Measurements from ENCODE around the gene FOXP4. TPM values are rescaled to one million over a fixed set of nuclear protein-coding genes. Genes with fewer than 3 reads are reported as not detected.

The FOXP4 gene
- 9.6 and 9.7 TPM in 2 replicates for total RNA-seq

- H3K36me3 Mint-ChIP-seq (ENCODE audit: low read depth), result no peaks in the 10 kb centered on the region
- H3K27me3 Mint-ChIP-seq (ENCODE audit: low read depth), result peaks cover 72% of the 10 kb centered on the region
- H3K4me1 Mint-ChIP-seq (ENCODE audit: low read depth), result peaks cover 22% of the 10 kb centered on the region
Observed at GRCh38 chr6:41545703-41546474, at the start of gene FOXP4. Gene FOXP4 (plus strand): TSS chr6:41546381. CDS start chr6:41565761, 19,380 bp downstream.

GRCh38 chr6:41497573-41497972 is 48.6 kb upstream of the FOXP4 start:
- H3K4me1 Mint-ChIP-seq (ENCODE audit: low read depth), result no peaks in the 10 kb centered on the region
- intact Hi-C loops (cut with micrococcal nuclease), result no loop called here
- no peak overlapping the region for H3K27ac Mint-ChIP-seq
- no peak for DNase-seq (ENCODE audit: low spot score)
- peaks cover 49% of the 10 kb centered on the region for H3K27me3 Mint-ChIP-seq (ENCODE audit: low read depth)
- H3K36me3 Mint-ChIP-seq (ENCODE audit: low read depth), result no peaks in the 10 kb centered on the region
- no peak overlapping the region for H3K4me3 Mint-ChIP-seq (ENCODE audit: low read depth)
- no peaks in the 10 kb centered on the region for H3K9me3 Mint-ChIP-seq

More at GRCh38 chr6:41545703-41546474, at the start of gene FOXP4:
- intact Hi-C loops (cut with micrococcal nuclease), result loop anchor here (1.0 to 5.0 kb wide), 3 partner anchors 14 to 119 kb away; no protein-coding TSS in a partner anchor
- H3K9me3 Mint-ChIP-seq, result no peaks in the 10 kb centered on the region
- peak within 1 kb of the TSS; percentile 50 for H3K27ac Mint-ChIP-seq
- DNase-seq (ENCODE audit: low spot score), result peak; percentile 77
- peak within 1 kb of the TSS; percentile 86 for H3K4me3 Mint-ChIP-seq (ENCODE audit: low read depth)

GRCh38 chr6:41497994-41498393 is 48.2 kb upstream of the FOXP4 start:
- H3K4me1 Mint-ChIP-seq (ENCODE audit: low read depth), result no peaks in the 10 kb centered on the region
- intact Hi-C loops (cut with micrococcal nuclease), result no loop called here
- DNase-seq (ENCODE audit: low spot score), result no peak
- no peaks in the 10 kb centered on the region for H3K36me3 Mint-ChIP-seq (ENCODE audit: low read depth)
- H3K27me3 Mint-ChIP-seq (ENCODE audit: low read depth), result peaks cover 50% of the 10 kb centered on the region
- no peak overlapping the region for H3K27ac Mint-ChIP-seq
- no peaks in the 10 kb centered on the region for H3K9me3 Mint-ChIP-seq
- H3K4me3 Mint-ChIP-seq (ENCODE audit: low read depth), result no peak overlapping the region

GRCh38 chr6:41498968-41499599 is 47.1 kb upstream of the FOXP4 start:
- H3K27me3 Mint-ChIP-seq (ENCODE audit: low read depth), result peaks cover 50% of the 10 kb centered on the region
- DNase-seq (ENCODE audit: low spot score), result no peak
- no peaks in the 10 kb centered on the region for H3K36me3 Mint-ChIP-seq (ENCODE audit: low read depth)
- H3K9me3 Mint-ChIP-seq, result no peaks in the 10 kb centered on the region
- no peaks in the 10 kb centered on the region for H3K4me1 Mint-ChIP-seq (ENCODE audit: low read depth)
- intact Hi-C loops (cut with micrococcal nuclease), result no loop called here
- H3K4me3 Mint-ChIP-seq (ENCODE audit: low read depth), result no peak overlapping the region
- H3K27ac Mint-ChIP-seq, result no peak overlapping the region

GRCh38 chr6:41500561-41500960 is 45.6 kb upstream of the FOXP4 start:
- no peaks in the 10 kb centered on the region for H3K9me3 Mint-ChIP-seq
- intact Hi-C loops (cut with micrococcal nuclease), result loop anchor here (5.0 kb wide), 1 partner anchor 133 kb away; no protein-coding TSS in a partner anchor
- no peak for DNase-seq (ENCODE audit: low spot score)
- no peak overlapping the region for H3K4me3 Mint-ChIP-seq (ENCODE audit: low read depth)
- H3K27me3 Mint-ChIP-seq (ENCODE audit: low read depth), result peaks cover 58% of the 10 kb centered on the region
- peaks cover 2% of the 10 kb centered on the region for H3K4me1 Mint-ChIP-seq (ENCODE audit: low read depth)
- no peak overlapping the region for H3K27ac Mint-ChIP-seq
- no peaks in the 10 kb centered on the region for H3K36me3 Mint-ChIP-seq (ENCODE audit: low read depth)

GRCh38 chr6:41502566-41502916 is 43.6 kb upstream of the FOXP4 start:
- intact Hi-C loops (cut with micrococcal nuclease), result loop anchor here (5.0 kb wide), 1 partner anchor 135 kb away; no protein-coding TSS in a partner anchor
- DNase-seq (ENCODE audit: low spot score), result no peak
- H3K27ac Mint-ChIP-seq, result no peak overlapping the region
- H3K9me3 Mint-ChIP-seq, result no peaks in the 10 kb centered on the region
- no peaks in the 10 kb centered on the region for H3K36me3 Mint-ChIP-seq (ENCODE audit: low read depth)
- H3K4me1 Mint-ChIP-seq (ENCODE audit: low read depth), result peaks cover 2% of the 10 kb centered on the region
- no peak overlapping the region for H3K4me3 Mint-ChIP-seq (ENCODE audit: low read depth)
- peaks cover 62% of the 10 kb centered on the region for H3K27me3 Mint-ChIP-seq (ENCODE audit: low read depth)

- Mint-ChIP-seq H3K9me3 (no peaks in the 10 kb centered on the region), H3K27me3 (ENCODE audit: low read depth) (peaks cover 63% of the 10 kb centered on the region), H3K27ac (no peak overlapping the region), H3K4me1 (ENCODE audit: low read depth) (peaks cover 2% of the 10 kb centered on the region), H3K36me3 (ENCODE audit: low read depth) (no peaks in the 10 kb centered on the region), H3K4me3 (ENCODE audit: low read depth) (no peak overlapping the region)
- no peak for DNase-seq (ENCODE audit: low spot score)
- intact Hi-C loops (cut with micrococcal nuclease), result loop anchor here (5.0 kb wide), 1 partner anchor 136 kb away; no protein-coding TSS in a partner anchor
Observed at GRCh38 chr6:41502917-41503671, 43.1 kb upstream of the FOXP4 start.

GRCh38 chr6:41503827-41504465 is 42.2 kb upstream of the FOXP4 start:
- H3K9me3 Mint-ChIP-seq, result no peaks in the 10 kb centered on the region
- H3K4me1 Mint-ChIP-seq (ENCODE audit: low read depth), result peaks cover 2% of the 10 kb centered on the region
- no peak overlapping the region for H3K27ac Mint-ChIP-seq
- DNase-seq (ENCODE audit: low spot score), result no peak
- no peaks in the 10 kb centered on the region for H3K36me3 Mint-ChIP-seq (ENCODE audit: low read depth)
- H3K4me3 Mint-ChIP-seq (ENCODE audit: low read depth), result no peak overlapping the region
- H3K27me3 Mint-ChIP-seq (ENCODE audit: low read depth), result peaks cover 62% of the 10 kb centered on the region
- intact Hi-C loops (cut with micrococcal nuclease), result loop anchor here (5.0 kb wide), 1 partner anchor 137 kb away; no protein-coding TSS in a partner anchor

GRCh38 chr6:41504466-41505121 is 41.6 kb upstream of the FOXP4 start:
- no peak overlapping the region for H3K4me3 Mint-ChIP-seq (ENCODE audit: low read depth)
- intact Hi-C loops (cut with micrococcal nuclease), result loop anchor here (5.0 kb wide), 1 partner anchor 137 kb away; no protein-coding TSS in a partner anchor
- H3K36me3 Mint-ChIP-seq (ENCODE audit: low read depth), result no peaks in the 10 kb centered on the region

GRCh38 chr6:41505122-41506049 is 40.8 kb upstream of the FOXP4 start:
- Mint-ChIP-seq H3K4me3 (ENCODE audit: low read depth) (no peak overlapping the region), H3K27me3 (ENCODE audit: low read depth) (peaks cover 65% of the 10 kb centered on the region), H3K36me3 (ENCODE audit: low read depth) (no peaks in the 10 kb centered on the region), H3K27ac (no peak overlapping the region), H3K4me1 (ENCODE audit: low read depth) (peaks cover 2% of the 10 kb centered on the region), H3K9me3 (no peaks in the 10 kb centered on the region)
- DNase-seq (ENCODE audit: low spot score), result no peak
- intact Hi-C loops (cut with micrococcal nuclease), result no loop called here

More at GRCh38 chr6:41504466-41505121, 41.6 kb upstream of the FOXP4 start:
- Mint-ChIP-seq H3K4me1 (ENCODE audit: low read depth) (peaks cover 2% of the 10 kb centered on the region), H3K9me3 (no peaks in the 10 kb centered on the region), H3K27me3 (ENCODE audit: low read depth) (peaks cover 64% of the 10 kb centered on the region), H3K27ac (no peak overlapping the region)
- DNase-seq (ENCODE audit: low spot score), result no peak

- Mint-ChIP-seq H3K4me3 (ENCODE audit: low read depth) (no peak overlapping the region), H3K36me3 (ENCODE audit: low read depth) (no peaks in the 10 kb centered on the region), H3K27me3 (ENCODE audit: low read depth) (peaks cover 51% of the 10 kb centered on the region), H3K27ac (no peak overlapping the region), H3K9me3 (no peaks in the 10 kb centered on the region), H3K4me1 (ENCODE audit: low read depth) (peaks cover 2% of the 10 kb centered on the region)
- intact Hi-C loops (cut with micrococcal nuclease), result no loop called here
- DNase-seq (ENCODE audit: low spot score), result no peak
Observed at GRCh38 chr6:41508479-41508878, 37.7 kb upstream of the FOXP4 start.
